K562 (cell line): Measurements from ENCODE around the gene LEO1. TPM values are rescaled to one million over a fixed set of nuclear protein-coding genes. Genes with fewer than 3 reads are reported as not detected.

Experiments
- ATAC-seq: fragments of 200-7000 bp; cut with Tn5 transposase; 3 replicates; pipeline ENCODE4 v1.9.1; 2020; ENCODE audit warnings: moderate library complexity
- BruUV-seq: library from RNA; stranded (reverse); fragments of 400-500 nt; replicated peaks from 2 replicates; lab custom pipeline; 2021; lab: Mats Ljungman, UMichigan
- CTCF ChIA-PET: fragments of 300-600 bp; formaldehyde crosslinking; extraction: SDS; loops from one replicate; lab custom pipeline; 2021; ENCODE audit warnings: low intra/inter-chr PET ratio; lab: Yijun Ruan, JAX
- POLR2A ChIA-PET: fragments of 300-600, 350-650 bp; sonication (Branson Sonifier 250); formaldehyde crosslinking; extraction: SDS; loops from one replicate; lab custom pipeline; 2021; ENCODE audit warnings: antibody characterized with exemption, inconsistent platforms; lab: Yijun Ruan, JAX
- DNase-seq, 4 experiments: peaks; one replicate each; pipeline versions ENCODE4 v3.0.0 to v3.0.0-alpha.2; 2011 to 2018; ENCODE audit warnings: low spot score in 3 of 4, mixed read lengths in 3 of 4; ENCODE audit errors: extremely low read depth in 1 of 4
- FAIRE-seq: peaks from 2 replicates; lab custom pipeline; 2011; peaks lifted over from hg19 to GRCh38; lab: Jason Lieb, UNC
- H2AFZ ChIP-seq: 2 replicates; pipeline ENCODE4 v1.6.0; 2011; ENCODE audit warnings: low read depth, low read length, control low read depth, inconsistent platforms
- H3K27ac ChIP-seq: fragments of 200-600 bp; 3 replicates; pipeline ENCODE4 v1.8.0; 2011; ENCODE audit warnings: low read depth, mild to moderate bottlenecking, control low read depth, inconsistent platforms, low read length, moderate library complexity, mixed read lengths; ENCODE audit errors: extremely low read depth
- H3K27me3 ChIP-seq, 2 experiments: fragments of 300-600 bp in 1 of 2; 2 replicates in 1 of 2; 3 replicates in 1 of 2; pipeline versions ENCODE4 v1.6.0 to v1.8.0; 2011; ENCODE audit warnings: inconsistent platforms in 2 of 2, low read length in 2 of 2, mild to moderate bottlenecking in 1 of 2, mixed read lengths in 1 of 2, moderate library complexity in 1 of 2; ENCODE audit not compliant: control insufficient read depth in 2 of 2, insufficient read depth in 2 of 2
- H3K36me3 ChIP-seq: fragments of 300-600 bp; 3 replicates; pipeline ENCODE4 v1.8.0; 2011; ENCODE audit warnings: mild to moderate bottlenecking, low read length, inconsistent platforms; ENCODE audit not compliant: control insufficient read depth, insufficient read depth
- H3K4me1 ChIP-seq, 2 experiments: fragments of 200-600 bp in 1 of 2; replicated peaks in 1 of 2; 2 replicates in 1 of 2; 3 replicates in 1 of 2; pipeline versions ENCODE4 v1.5.1 to v1.8.0; 2011; ENCODE audit warnings: inconsistent platforms in 2 of 2, low read length in 2 of 2, mild to moderate bottlenecking in 1 of 2, mixed read lengths in 1 of 2, moderate library complexity in 1 of 2; ENCODE audit not compliant: control insufficient read depth in 2 of 2, insufficient read depth in 2 of 2
- H3K4me2 ChIP-seq: 2 replicates; pipeline ENCODE4 v1.6.1; 2011; ENCODE audit warnings: low read length, control low read depth, inconsistent platforms, mixed read lengths; ENCODE audit not compliant: insufficient read depth
- H3K4me3 ChIP-seq: fragments of 200-600 bp; sonication (generic), shearing (Covaris generic); 2 replicates; pipeline ENCODE4 v1.5.1; 2016; ENCODE audit warnings: control low read depth, inconsistent platforms
- H3K79me2 ChIP-seq: fragments of 200-600 bp; 3 replicates; pipeline ENCODE4 v1.8.0; 2011; ENCODE audit warnings: low read length, inconsistent platforms; ENCODE audit not compliant: control insufficient read depth, insufficient read depth
- H3K9ac ChIP-seq, 2 experiments: 2 replicates each; pipeline versions ENCODE4 v1.6.0 to v1.6.1; 2011; ENCODE audit warnings: low read depth in 2 of 2, low read length in 2 of 2, control low read depth in 1 of 2, inconsistent platforms in 1 of 2, mild to moderate bottlenecking in 1 of 2, mixed read lengths in 1 of 2; ENCODE audit not compliant: insufficient read depth in 1 of 2
- H3K9me1 ChIP-seq: one replicate; pipeline ENCODE4 v1.6.0; 2011; ENCODE audit warnings: inconsistent platforms, mild to moderate bottlenecking, low read length, moderate library complexity; ENCODE audit not compliant: control insufficient read depth, insufficient read depth
- H3K9me3 ChIP-seq: replicated peaks from 2 replicates; pipeline ENCODE4 v1.5.1; 2011; ENCODE audit warnings: low read depth, low read length, inconsistent platforms; ENCODE audit not compliant: control insufficient read depth, insufficient read depth
- H4K20me1 ChIP-seq: replicated peaks from 2 replicates; pipeline ENCODE4 v1.6.1; 2011; ENCODE audit warnings: low read length, inconsistent platforms, mixed read lengths; ENCODE audit not compliant: control insufficient read depth, insufficient read depth
- CEBPG ChIP-seq, 3 experiments: fragments of 200-800 bp in 1 of 3; sonication (Bioruptor generic) in 1 of 3; sonication (generic) in 1 of 3; formaldehyde crosslinking in 1 of 3; IDR thresholded peaks in 2 of 3; conservative IDR thresholded peaks in 1 of 3; 2 replicates each; pipeline versions ENCODE4 v1.6.1 to v1.8.0; 2016 to 2022; ENCODE audit warnings: missing compliant biosample characterization in 2 of 3, missing genetic modification characterization in 2 of 3, mild to moderate bottlenecking in 1 of 3, missing genetic modification reagents in 1 of 3
- CSDE1 ChIP-seq, 2 experiments: fragments of 450-650 bp; IDR thresholded peaks; 2 replicates each; pipeline ENCODE4 v1.6.1; 2016; ENCODE audit warnings: mild to moderate bottlenecking in 1 of 2
- HMGN3 ChIP-seq: IDR thresholded peaks from 2 replicates; pipeline ENCODE4 v1.6.1; 2011; ENCODE audit warnings: borderline replicate concordance, low read depth, mild to moderate bottlenecking, mixed read lengths, low read length; ENCODE audit not compliant: insufficient read length; ENCODE audit errors: extremely low read depth
- IFI16 ChIP-seq: fragments of 250-450 bp; sonication (Bioruptor Pico); IDR thresholded peaks from 2 replicates; pipeline ENCODE4 v2.1.2; 2022; ENCODE audit warnings: mild to moderate bottlenecking, inconsistent platforms
- LARP7 ChIP-seq: fragments of 450-650 bp; IDR thresholded peaks from 2 replicates; pipeline ENCODE4 v1.6.1; 2016
- MAFK ChIP-seq: IDR thresholded peaks from 2 replicates; pipeline ENCODE4 v1.6.1; 2011; ENCODE audit warnings: low read length, improper control_type of control experiment
- SAFB ChIP-seq: fragments of 200-400 bp; formaldehyde crosslinking; IDR thresholded peaks from 2 replicates; pipeline ENCODE4 v1.6.1; 2017; ENCODE audit warnings: low read depth, low read length, borderline replicate concordance
- SMARCE1 ChIP-seq: fragments of 450-650 bp; IDR thresholded peaks from 2 replicates; pipeline ENCODE4 v1.7.1; 2016; ENCODE audit warnings: mild to moderate bottlenecking
- WGBS: fragments of 100-300 bp; shearing (Covaris generic); methylation state at CpG from one replicate; pipeline ENCODE4 v1.1.6; 2016; ENCODE audit warnings: low coverage, mixed read lengths; ENCODE audit not compliant: insufficient coverage; ENCODE audit errors: missing lambda C conversion rate; 5-methylcytosine and 5-hydroxymethylcytosine counted together
- in situ Hi-C: fragments of 300-500 bp; cut with MboI; formaldehyde crosslinking; loops from 4 replicates; pipeline ENCODE4 v1.15.0; 2018; ENCODE audit warnings: inconsistent platforms, mixed read lengths
- intact Hi-C: fragments of 100-400 bp; cut with micrococcal nuclease; formaldehyde crosslinking; loops from 2 replicates; pipeline ENCODE4 v1.14.2; 2022
- polyA plus RNA-seq, 8 experiments: library from polyadenylated mRNA; depleted of rRNA in 4 of 8; stranded (reverse) in 5 of 8; unstranded in 3 of 8; fragments of >200 nt; fragmentation: Nextera tagmentation in 2 of 8; fragmentation: Illumina TruSeq in 1 of 8; extraction: Ambion mirVana in 2 of 8; extraction: Trizol in 1 of 8; gene quantifications; 2 replicates each; pipeline versions ENCODE4 v1.2.1 to v1.2.3, GENCODE V29; 2011 to 2014; ENCODE audit warnings: inconsistent platforms in 1 of 8, missing spikeins in 1 of 8
- total RNA-seq, 7 experiments: library from RNA; depleted of rRNA in 6 of 7; stranded (reverse); fragments of >200 nt in 6 of 7; fragmentation: Illumina TruSeq in 2 of 7; extraction: Trizol in 2 of 7; gene quantifications; 2 replicates each; pipeline versions ENCODE4 v1.2.1 to v1.2.3, GENCODE V29; 2011 to 2021; ENCODE audit warnings: low replicate concordance in 1 of 7

LEO1 gene
- total and polyA plus RNA-seq, 9 of the 15 experiments (the other 6 are each of a cell fraction or from before 2014, with no cell fraction given), result 8.4 to 48.3 (median 37.9) TPM

DNA sequence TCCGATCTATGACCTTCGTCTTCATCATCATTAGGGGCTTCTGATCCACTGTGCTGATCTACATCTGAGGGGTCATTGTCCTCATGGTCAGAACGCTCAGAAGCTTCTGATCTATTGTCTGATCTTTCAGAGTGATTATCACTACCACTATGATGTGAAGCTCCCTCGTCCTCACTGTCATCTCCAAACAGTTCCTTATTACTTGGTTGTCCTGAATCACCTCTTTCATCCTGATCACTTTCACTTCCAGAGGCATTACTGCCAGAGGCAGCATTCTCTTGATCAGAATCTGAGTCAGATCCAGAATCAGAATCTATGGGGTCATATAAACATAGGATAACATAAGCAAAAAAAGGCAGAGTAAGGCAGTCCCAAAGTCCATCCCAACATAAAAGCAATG is 5.4 kb downstream of the LEO1 start:
- Histone ChIP-seq H3K4me2 (no peak overlapping the region), H3K4me3 (no peak overlapping the region), H3K9me3 (no peaks in the 10 kb centered on the region), H2AFZ (no peak overlapping the region), H3K79me2 (peaks cover 51% of the 10 kb centered on the region), H3K9me1 (no peaks in the 10 kb centered on the region), H3K27ac (no peak overlapping the region), H3K36me3 (peaks cover 31% of the 10 kb centered on the region; the same call in 2 of the 3 replicates), H3K4me1 (peaks cover 3 to 11% of the 10 kb centered on the region in 2 experiments; a peak in 3 of 5 replicates), H4K20me1 (no peaks in the 10 kb centered on the region), H3K9ac (no peak overlapping the region), H3K27me3 (no peaks in the 10 kb centered on the region)
- BruUV-seq, result no TSS peak
- no peak for DNase-seq
- TF ChIP-seq HMGN3, result no peak
- TF ChIP-seq CSDE1 (IDR thresholded peaks at IDR 0.05), result no peak
- no peak for TF ChIP-seq MAFK
- no peak for TF ChIP-seq IFI16 (CRISPR knock-in tag)
- no peak for TF ChIP-seq SMARCE1
- no peak for TF ChIP-seq CEBPG (CRISPR knock-in tag; IDR thresholded peaks at IDR 0.05)
- TF ChIP-seq CEBPG (tag; conservative IDR thresholded peaks at IDR 0.05 in 1 of 2, IDR thresholded peaks at IDR 0.05 in 1 of 2), result no peak
- TF ChIP-seq LARP7, result no peak
- no peak for TF ChIP-seq SAFB
- WGBS, result 90% methylated on average over 4 of the region's 4 CpGs
- no peak for ATAC-seq
- ChIA-PET CTCF (no interaction called here), POLR2A (no interaction called here)
- intact Hi-C loops (no loop called here), in situ Hi-C loops (no loop called here)
- FAIRE-seq, result no peak
